OCI-LY7 (cell line): ENCODE data around the gene PADI4. TPM values are rescaled to one million over a fixed set of nuclear protein-coding genes. Genes with fewer than 3 reads are reported as not detected.

ENCODE experiments used
- BruUV-seq: library from RNA; stranded (reverse); fragments of 400-500 nt; replicated peaks from 2 replicates; lab custom pipeline; 2021; lab: Mats Ljungman, UMichigan
- CTCF ChIA-PET: fragments of 300-600 bp; sonication (Branson Sonifier 250); formaldehyde crosslinking; loops from one replicate; lab custom pipeline; 2022; ENCODE audit warnings: antibody characterized with exemption; ENCODE audit not compliant: unreplicated experiment; lab: Charles Lee
- POLR2A ChIA-PET: fragments of 300-600 bp; sonication (Branson Sonifier 250); formaldehyde crosslinking; loops from one replicate; lab custom pipeline; 2022; ENCODE audit warnings: antibody characterized with exemption; lab: Charles Lee
- DNase-seq: peaks from one replicate; pipeline ENCODE4 v3.0.0-alpha.2; 2015; ENCODE audit warnings: low spot score
- H2AFZ ChIP-seq: fragments of 200-600 bp; sonication (generic), shearing (Covaris generic); 2 replicates; pipeline ENCODE4 v1.6.1; 2014; ENCODE audit warnings: mild to moderate bottlenecking, antibody characterized with exemption, low read length, moderate library complexity
- H3K27ac ChIP-seq: fragments of 200-600 bp; sonication (generic); 2 replicates; pipeline ENCODE4 v1.5.1; 2014; ENCODE audit warnings: mixed run types, low read depth, mild to moderate bottlenecking, moderate library complexity, low read length, inconsistent platforms; ENCODE audit not compliant: poor library complexity, severe bottlenecking
- H3K36me3 ChIP-seq: fragments of 200-600 bp; sonication (generic); 2 replicates; pipeline ENCODE4 v1.6.1; 2014; ENCODE audit warnings: mild to moderate bottlenecking, antibody characterized with exemption, low read length, moderate library complexity, mixed read lengths; ENCODE audit not compliant: insufficient read depth
- H3K4me1 ChIP-seq: fragments of 200-600 bp; sonication (generic); 2 replicates; pipeline ENCODE4 v1.5.1; 2014; ENCODE audit warnings: mild to moderate bottlenecking, low read length; ENCODE audit not compliant: insufficient read depth, poor library complexity, severe bottlenecking
- H3K4me2 ChIP-seq: fragments of 200-600 bp; sonication (generic); 2 replicates; pipeline ENCODE4 v1.6.1; 2014; ENCODE audit warnings: mild to moderate bottlenecking, low read length
- H3K4me3 ChIP-seq: fragments of 200-600 bp; sonication (generic); 2 replicates; pipeline ENCODE4 v1.5.1; 2014; ENCODE audit warnings: mild to moderate bottlenecking, low read depth, low read length; ENCODE audit not compliant: poor library complexity, severe bottlenecking
- H3K79me2 ChIP-seq: fragments of 200-600 bp; sonication (generic); 2 replicates; pipeline ENCODE4 v1.6.1; 2016; ENCODE audit warnings: low read depth, mild to moderate bottlenecking, low read length, moderate library complexity, mixed read lengths; ENCODE audit not compliant: insufficient read depth
- H3K9me2 ChIP-seq: fragments of 200-600 bp; sonication (generic); 2 replicates; pipeline ENCODE4 v1.6.1; 2016; ENCODE audit warnings: mild to moderate bottlenecking, low read length, mixed read lengths; ENCODE audit not compliant: insufficient read depth
- H3K9me3 ChIP-seq: fragments of 200-600 bp; sonication (generic); 2 replicates; pipeline ENCODE4 v1.6.1; 2014; ENCODE audit warnings: mild to moderate bottlenecking, mixed run types, low read length, mixed read lengths
- H4K20me1 ChIP-seq: fragments of 200-600 bp; sonication (generic); 2 replicates; pipeline ENCODE4 v1.6.1; 2014; ENCODE audit warnings: mild to moderate bottlenecking, antibody characterized with exemption, low read length, moderate library complexity, mixed read lengths; ENCODE audit not compliant: insufficient read depth
- CTCF ChIP-seq: fragments of 200-600 bp; sonication (generic); conservative IDR thresholded peaks from 2 replicates; pipeline ENCODE4 v1.5.1; 2014; ENCODE audit warnings: mild to moderate bottlenecking, antibody characterized with exemption, low read length, moderate library complexity, mixed read lengths
- EZH2phosphoT487 ChIP-seq: fragments of 200-600 bp; sonication (generic); IDR thresholded peaks from 2 replicates; pipeline ENCODE4 v1.6.1; 2018; ENCODE audit warnings: low read depth, borderline replicate concordance, mild to moderate bottlenecking, mixed run types, antibody characterized with exemption, low read length, moderate library complexity, mixed read lengths
- intact Hi-C: fragments of 100-400 bp; cut with micrococcal nuclease; formaldehyde crosslinking; loops from one replicate; pipeline ENCODE4 v1.10.0; 2022; ENCODE audit not compliant: unreplicated experiment
- total RNA-seq, 2 experiments: library from RNA; depleted of rRNA in 1 of 2; stranded (reverse); fragments of >200 nt in 1 of 2; shearing (Covaris generic) in 1 of 2; gene quantifications; 2 replicates each; pipeline ENCODE4 v1.2.3, GENCODE V29; 2014 to 2022

PADI4 gene
- total RNA-seq, 2 experiments from 2014 or later: 0.19 TPM; not detected in 1

GRCh38 chr1:17306921-17307320 is 1.1 kb upstream of the PADI4 start:
- no peak overlapping the region for H2AFZ ChIP-seq
- no peak overlapping the region for H3K4me3 ChIP-seq
- no peaks in the 10 kb centered on the region for H3K79me2 ChIP-seq
- no peaks in the 10 kb centered on the region for H3K36me3 ChIP-seq
- H4K20me1 ChIP-seq: no peaks in the 10 kb centered on the region
- no peak for TF ChIP-seq CTCF
- TF ChIP-seq EZH2phosphoT487: no peak
- no peak overlapping the region for H3K27ac ChIP-seq
- ChIA-PET CTCF (no interaction called here), POLR2A (interaction anchor here (1.6 kb wide), 1 partner anchor 18 kb away, joined by 5 read pairs; no protein-coding TSS in a partner anchor)
- no peaks in the 10 kb centered on the region for H3K4me1 ChIP-seq
- no peak overlapping the region for H3K4me2 ChIP-seq
- no TSS peak for BruUV-seq
- H3K9me3 ChIP-seq: no peaks in the 10 kb centered on the region
- no peaks in the 10 kb centered on the region for H3K9me2 ChIP-seq
- intact Hi-C loops: no loop called here
- DNase-seq: no peak

DNA sequence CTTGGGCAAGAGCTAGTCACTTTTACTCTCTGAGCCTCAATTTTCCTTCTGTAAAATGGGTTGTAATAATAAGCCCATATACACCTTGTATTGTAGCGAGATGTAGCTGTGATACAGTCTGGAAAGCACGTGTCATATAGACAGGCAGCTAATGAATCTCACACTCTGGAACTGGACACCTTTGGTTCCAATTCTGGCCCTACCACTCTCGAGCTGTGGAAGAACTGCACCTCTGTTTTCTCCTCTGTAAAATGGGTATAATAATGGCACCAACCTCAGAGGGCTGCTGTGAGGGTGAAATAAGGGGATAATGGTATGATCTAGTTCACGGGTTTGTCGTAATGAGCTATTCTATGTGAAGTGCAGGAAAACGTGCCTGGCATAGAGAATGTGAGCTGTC is 668 bp upstream of the PADI4 start:
- H3K79me2 ChIP-seq: no peaks in the 10 kb centered on the region
- intact Hi-C loops: no loop called here
- ChIA-PET CTCF (no interaction called here), POLR2A (interaction anchor here (1.6 kb wide), 1 partner anchor 18 kb away, joined by 5 read pairs; no protein-coding TSS in a partner anchor)
- TF ChIP-seq CTCF: no peak
- TF ChIP-seq EZH2phosphoT487: no peak
- no peak overlapping the region for H2AFZ ChIP-seq
- no peaks in the 10 kb centered on the region for H3K36me3 ChIP-seq
- no peak overlapping the region for H3K4me2 ChIP-seq
- H4K20me1 ChIP-seq: no peaks in the 10 kb centered on the region
- no peaks in the 10 kb centered on the region for H3K9me2 ChIP-seq
- DNase-seq: no peak
- H3K27ac ChIP-seq: no peak overlapping the region
- no peak overlapping the region for H3K4me3 ChIP-seq
- no peaks in the 10 kb centered on the region for H3K9me3 ChIP-seq
- BruUV-seq: no TSS peak
- no peaks in the 10 kb centered on the region for H3K4me1 ChIP-seq

GRCh38 chr1:17308593-17308992 is 596 bp downstream of the PADI4 start:
- Histone ChIP-seq H3K4me1 (no peaks in the 10 kb centered on the region), H2AFZ (no peak overlapping the region), H3K36me3 (no peaks in the 10 kb centered on the region), H4K20me1 (no peaks in the 10 kb centered on the region), H3K9me3 (no peaks in the 10 kb centered on the region), H3K9me2 (no peaks in the 10 kb centered on the region), H3K4me3 (no peak overlapping the region), H3K27ac (no peak overlapping the region), H3K79me2 (no peaks in the 10 kb centered on the region), H3K4me2 (no peak overlapping the region)
- no peak for DNase-seq
- intact Hi-C loops: no loop called here
- BruUV-seq: no TSS peak
- ChIA-PET POLR2A (no interaction called here), CTCF (no interaction called here)
- TF ChIP-seq EZH2phosphoT487 (no peak), CTCF (no peak)
